ENCODE data around the gene ANKHD1. TPM values are rescaled to one million over a fixed set of nuclear protein-coding genes. Genes with fewer than 3 reads are reported as not detected.
"Not testable (repeated sequence)": the region's sequence is repeated elsewhere in the genome, so short reads cannot be mapped to it uniquely, and the experiment has no call there.

ANKHD1 gene
- total and polyA plus RNA-seq, 7 donors: 31.2 to 86.1 (median 57.1) TPM

GRCh38 chr5:140480310-140481014 lies 78.8 kb downstream of the ANKHD1 start:
- no peak for ATAC-seq
- H3K36me3 ChIP-seq (ENCODE audit: insufficient read depth in 1 of 2, low read depth in 1 of 2): peaks cover 0 to 53% of the 10 kb centered on the region in 2 donors

GRCh38 chr5:140481758-140482157 lies 80.1 kb downstream of the ANKHD1 start:
- no peak for TF ChIP-seq CTCF (IDR thresholded peaks at IDR 0.05)
- Histone ChIP-seq H3K4me3 (no peak overlapping the region), H3K27me3 (ENCODE audit: insufficient read depth in 3 of 3, low read length in 2 of 3) (no peaks in the 10 kb centered on the region), H3K27ac (no peak overlapping the region), H3K36me3 (ENCODE audit: insufficient read depth in 1 of 2, low read depth in 1 of 2) (peaks cover 0 to 55% of the 10 kb centered on the region in 2 donors), H3K4me1 (peaks cover 8% of the 10 kb centered on the region), H3K9me3 (no peaks in the 10 kb centered on the region)
- WGBS, 3 donors: 87 to 95% (median 90%) methylated on average over 2 of the region's 2 CpGs
- ATAC-seq: no peak
- intact Hi-C loops (cut with DNase I): loop anchor here in 1 of 2 donors (10.0 kb wide), 1 partner anchor 53 kb away; no protein-coding TSS in a partner anchor
- DNase-seq: no peak

More at GRCh38 chr5:140480310-140481014, 78.8 kb downstream of the ANKHD1 start:
- 62 to 68% (median 63%) methylated on average over 3 of the region's 3 CpGs for WGBS, 3 donors
- H3K27ac ChIP-seq: no peak overlapping the region
- no peaks in the 10 kb centered on the region for H3K9me3 ChIP-seq
- TF ChIP-seq CTCF (IDR thresholded peaks at IDR 0.05): no peak
- DNase-seq: no peak
- H3K4me3 ChIP-seq: no peak overlapping the region
- no peaks in the 10 kb centered on the region for H3K27me3 ChIP-seq (ENCODE audit: insufficient read depth in 3 of 3, low read length in 2 of 3)
- intact Hi-C loops (cut with DNase I): loop anchor here in 1 of 2 donors (10.0 kb wide), 1 partner anchor 54 kb away; no protein-coding TSS in a partner anchor
- peaks cover 8% of the 10 kb centered on the region for H3K4me1 ChIP-seq

DNA sequence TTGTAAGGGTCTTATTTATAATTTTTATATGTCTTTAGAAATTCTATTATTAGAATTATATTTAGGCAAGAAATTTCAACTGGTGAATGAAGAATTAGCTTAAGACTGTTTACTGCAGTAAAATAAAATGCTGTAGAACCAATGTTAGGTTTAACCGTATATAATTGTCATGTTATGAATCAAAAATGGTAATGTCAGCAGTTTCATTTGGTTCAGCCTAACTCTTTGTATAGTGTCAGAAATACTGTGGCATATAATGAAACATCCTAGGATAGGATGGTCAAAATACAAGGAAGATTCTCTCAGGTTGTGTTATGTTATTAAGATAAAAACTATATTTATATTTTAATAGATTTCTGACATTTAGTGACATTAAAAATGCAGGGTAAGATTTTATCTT lies 81.4 kb downstream of the ANKHD1 start:
- Histone ChIP-seq H3K36me3 (ENCODE audit: insufficient read depth in 1 of 2, low read depth in 1 of 2) (peaks cover 0 to 58% of the 10 kb centered on the region in 2 donors), H3K27me3 (ENCODE audit: insufficient read depth in 3 of 3, low read length in 2 of 3) (no peaks in the 10 kb centered on the region), H3K27ac (no peak overlapping the region), H3K9me3 (no peaks in the 10 kb centered on the region), H3K4me1 (peaks cover 8% of the 10 kb centered on the region), H3K4me3 (no peak overlapping the region)
- ATAC-seq (no peak), DNase-seq (no peak)
- intact Hi-C loops (cut with DNase I): loop anchor here in 1 of 2 donors (10.0 kb wide), 1 partner anchor 52 kb away; no protein-coding TSS in a partner anchor
- TF ChIP-seq CTCF (IDR thresholded peaks at IDR 0.05): no peak
- 90 to 100% (median 91%) methylated on average over 1 of the region's 1 CpG for WGBS, 3 donors

GRCh38 chr5:140488141-140488540 lies 86.5 kb downstream of the ANKHD1 start:
- not testable (repeated sequence) for H3K9me3 ChIP-seq; H3K27me3 ChIP-seq (ENCODE audit: insufficient read depth in 3 of 3, low read length in 2 of 3); H3K27ac ChIP-seq; DNase-seq; H3K4me3 ChIP-seq; H3K4me1 ChIP-seq; ATAC-seq
- peaks cover 0 to 89% of the 10 kb centered on the region in 2 donors for H3K36me3 ChIP-seq (ENCODE audit: insufficient read depth in 1 of 2, low read depth in 1 of 2)
- 88 to 93% (median 92%) methylated on average over 4 of the region's 4 CpGs for WGBS, 3 donors
- intact Hi-C loops (cut with DNase I): loop anchor here in 1 of 2 donors (10.0 kb wide), 1 partner anchor 47 kb away; no protein-coding TSS in a partner anchor

DNA sequence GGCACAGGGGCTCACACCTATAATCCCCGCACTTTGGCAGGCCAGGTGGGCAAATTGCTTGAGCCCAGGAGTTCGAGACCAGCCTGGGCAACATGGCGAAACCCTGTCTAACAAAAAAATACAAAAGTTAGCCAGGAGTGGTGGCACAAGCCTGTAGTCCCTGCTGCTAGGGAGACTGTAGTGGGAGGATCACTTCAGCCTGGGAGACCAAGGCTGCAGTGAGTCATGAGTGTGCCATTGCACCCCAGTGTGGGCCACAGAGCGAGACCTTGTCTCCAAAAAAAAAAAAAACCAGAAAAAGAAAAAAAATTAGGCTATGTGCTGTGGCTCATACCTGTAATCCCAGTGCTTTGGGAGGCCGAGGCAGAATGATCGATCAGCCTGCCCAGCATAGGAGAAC lies 87.3 kb downstream of the ANKHD1 start:
- Histone ChIP-seq H3K27ac (no peak overlapping the region), H3K9me3 (no peaks in the 10 kb centered on the region), H3K4me1 (no peaks in the 10 kb centered on the region), H3K4me3 (no peak overlapping the region), H3K27me3 (ENCODE audit: insufficient read depth in 3 of 3, low read length in 2 of 3) (no peaks in the 10 kb centered on the region), H3K36me3 (ENCODE audit: insufficient read depth in 1 of 2, low read depth in 1 of 2) (peaks cover 0 to 85% of the 10 kb centered on the region in 2 donors)
- 96 to 98% (median 97%) methylated on average over 6 of the region's 6 CpGs for WGBS, 3 donors
- DNase-seq: no peak
- ATAC-seq: no peak
- intact Hi-C loops (cut with DNase I): loop anchor here in 1 of 2 donors (10.0 kb wide), 1 partner anchor 46 kb away; no protein-coding TSS in a partner anchor
- TF ChIP-seq CTCF (IDR thresholded peaks at IDR 0.05): no peak

All from psoas muscle (tissue), 8 donors.